CD4-positive, alpha-beta T cell treated with Interleukin-17A for 4 hours (primary cell): ENCODE measurements around the gene CERS5.
"Not testable (repeated sequence)": the region's sequence is repeated elsewhere in the genome, so short reads cannot be mapped to it uniquely, and the experiment has no call there.

Experiments used
- DNase-seq: peaks from one replicate; pipeline ENCODE4 v3.0.0-alpha.2; 2020; ENCODE audit warnings: mixed read lengths

The CERS5 gene

DNA sequence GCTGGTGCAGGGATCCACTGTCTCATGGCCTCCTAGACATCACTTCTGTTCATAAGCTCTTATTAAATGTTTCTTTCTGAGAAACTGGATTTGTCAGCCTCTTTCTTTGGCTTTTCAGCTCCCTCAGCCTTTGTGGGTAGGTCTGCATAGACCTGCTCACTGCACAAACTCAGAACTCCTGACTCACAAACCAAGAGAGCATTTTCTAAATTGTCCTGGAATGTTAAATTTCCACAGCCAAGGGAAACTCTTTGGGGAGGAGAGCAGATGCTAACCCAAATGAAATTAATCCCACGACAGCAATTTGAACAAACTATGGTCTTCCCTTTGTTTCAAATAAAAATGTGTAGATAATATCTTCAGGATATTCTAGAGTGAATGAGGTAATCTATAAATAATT is 19.5 kb upstream of the CERS5 start:
- no peak for DNase-seq

DNA sequence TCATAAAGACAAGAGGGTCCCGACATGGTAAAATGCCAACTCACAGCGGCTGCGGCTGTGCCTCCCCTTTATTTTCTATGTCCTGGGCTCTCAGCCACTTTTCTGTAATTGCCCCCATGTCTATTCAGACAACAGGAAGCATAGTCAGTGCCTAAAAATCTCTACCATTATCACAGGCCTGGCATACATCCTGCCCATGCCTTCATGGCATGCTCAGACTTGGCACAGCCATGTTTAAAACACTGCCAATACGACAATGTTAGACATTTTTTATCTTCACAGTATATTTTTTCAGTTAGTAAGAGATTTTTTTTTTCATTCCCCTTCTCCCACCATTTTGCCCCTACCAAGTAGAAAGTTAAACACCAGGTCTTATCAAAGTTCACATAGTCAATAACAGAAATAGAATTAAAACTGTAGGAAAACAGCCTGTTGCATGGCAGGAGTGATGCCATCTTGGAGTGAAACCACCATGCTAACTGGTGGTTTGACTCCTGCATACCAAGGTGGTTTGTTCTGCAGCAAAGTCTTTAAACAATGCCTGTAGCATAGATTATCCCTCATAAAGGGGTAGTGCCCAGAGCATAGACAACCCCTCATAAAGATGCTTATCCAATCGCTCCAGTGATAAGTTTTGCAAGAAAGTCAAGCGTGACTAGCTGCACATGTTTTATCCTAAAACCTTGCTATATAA is 18.9 kb upstream of the CERS5 start:
- DNase-seq: no peak

DNA sequence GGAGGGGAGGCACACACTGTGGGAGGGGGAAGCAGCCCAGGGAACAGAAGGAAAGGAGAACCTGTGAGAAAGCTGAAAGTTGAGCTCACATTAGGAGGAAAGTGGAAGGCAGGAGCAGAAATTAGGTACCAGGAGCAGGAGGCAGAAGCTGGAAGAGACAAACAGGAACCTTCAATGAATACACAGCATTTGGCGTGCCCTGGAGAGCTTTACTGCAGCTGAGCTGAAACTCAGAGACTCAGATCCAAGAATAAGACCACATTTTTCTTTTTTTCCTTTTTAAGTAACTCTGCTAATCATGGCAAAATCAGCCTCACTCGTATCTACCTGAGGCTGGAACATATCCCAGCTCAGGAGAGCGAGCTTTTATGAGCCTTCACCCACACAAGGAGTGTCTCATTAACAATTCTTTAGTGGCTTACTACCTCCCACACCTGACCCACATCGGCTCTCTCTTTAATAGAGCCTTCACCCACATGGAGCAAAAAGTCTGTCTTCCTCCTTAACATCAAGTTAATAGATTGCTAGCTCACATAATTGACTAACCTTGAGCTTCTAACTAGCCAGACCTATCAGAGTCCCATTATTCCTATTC is 18.2 kb upstream of the CERS5 start:
- DNase-seq: no peak

DNA sequence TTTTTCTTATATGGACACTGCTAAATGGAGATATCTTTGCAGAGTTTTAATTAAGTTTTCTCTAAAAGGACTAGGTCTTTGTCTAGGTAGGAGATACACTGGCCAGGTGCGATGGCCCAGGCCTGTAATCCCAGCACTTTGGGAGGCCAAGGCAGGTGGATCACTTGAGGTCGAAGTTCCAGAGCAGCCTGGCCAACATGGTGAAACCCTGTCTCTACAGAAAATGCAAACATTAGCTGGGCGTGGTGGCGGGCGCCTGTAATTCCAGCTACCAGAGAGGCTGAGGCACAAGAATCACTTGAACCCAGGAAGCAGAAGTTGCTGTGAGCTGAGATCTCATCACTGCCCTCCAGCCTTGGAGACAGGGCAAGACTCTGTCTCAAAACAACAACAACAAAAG is 17.1 kb upstream of the CERS5 start:
- no peak for DNase-seq

DNA sequence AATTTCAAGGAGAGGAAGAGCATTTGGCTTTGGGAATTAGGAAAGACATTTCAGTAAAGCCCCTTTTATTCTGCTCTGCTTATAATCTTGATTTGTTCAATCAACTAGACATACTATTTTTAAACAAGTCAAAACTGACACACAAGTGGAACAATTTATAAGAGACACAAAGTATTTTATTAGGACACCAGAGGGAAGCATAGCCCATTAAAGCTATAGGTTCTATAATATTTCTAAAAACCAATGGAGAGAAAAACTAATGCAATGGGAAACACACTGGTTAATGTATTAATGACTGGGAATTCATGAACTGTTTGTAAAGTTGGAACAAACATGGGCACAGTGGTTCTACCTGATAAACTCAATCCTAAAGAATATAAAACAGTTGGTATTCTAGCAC is 15.3 kb upstream of the CERS5 start:
- DNase-seq: no peak

DNA sequence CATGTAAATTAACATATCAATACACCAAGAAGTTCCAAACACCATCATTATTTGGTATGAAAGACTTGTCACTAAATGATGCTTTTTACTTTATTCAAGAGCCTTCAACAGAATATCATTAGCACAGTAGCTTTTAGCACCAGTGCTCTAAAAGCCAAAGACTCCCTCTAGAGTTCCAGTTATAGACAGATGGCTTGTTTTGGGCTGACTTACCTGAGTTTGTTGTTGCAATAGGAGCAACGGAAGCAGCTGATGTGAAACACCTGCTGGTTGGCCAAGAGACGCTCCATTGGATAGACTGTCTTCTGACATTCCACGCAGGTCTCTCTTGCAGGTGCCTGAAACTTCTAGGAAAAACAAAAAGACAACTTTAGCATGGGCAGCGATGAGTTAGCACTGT is 14.5 kb upstream of the CERS5 start:
- no peak for DNase-seq

DNA sequence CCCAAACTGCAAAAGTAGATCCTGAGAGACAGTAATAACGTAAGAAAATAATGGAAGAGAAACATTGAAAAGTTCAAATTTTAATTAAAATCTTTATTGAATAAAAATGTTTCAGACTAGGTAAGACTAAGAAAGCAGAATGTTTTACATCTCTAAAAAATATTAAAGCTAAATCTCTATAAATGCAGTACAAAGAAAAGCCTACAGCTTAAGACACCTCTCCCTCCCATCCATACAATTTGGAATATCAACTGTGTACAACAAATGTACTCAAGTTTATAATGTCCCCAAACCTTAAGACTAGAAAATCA is 8.5 kb upstream of the CERS5 start:
- DNase-seq: no peak

DNA sequence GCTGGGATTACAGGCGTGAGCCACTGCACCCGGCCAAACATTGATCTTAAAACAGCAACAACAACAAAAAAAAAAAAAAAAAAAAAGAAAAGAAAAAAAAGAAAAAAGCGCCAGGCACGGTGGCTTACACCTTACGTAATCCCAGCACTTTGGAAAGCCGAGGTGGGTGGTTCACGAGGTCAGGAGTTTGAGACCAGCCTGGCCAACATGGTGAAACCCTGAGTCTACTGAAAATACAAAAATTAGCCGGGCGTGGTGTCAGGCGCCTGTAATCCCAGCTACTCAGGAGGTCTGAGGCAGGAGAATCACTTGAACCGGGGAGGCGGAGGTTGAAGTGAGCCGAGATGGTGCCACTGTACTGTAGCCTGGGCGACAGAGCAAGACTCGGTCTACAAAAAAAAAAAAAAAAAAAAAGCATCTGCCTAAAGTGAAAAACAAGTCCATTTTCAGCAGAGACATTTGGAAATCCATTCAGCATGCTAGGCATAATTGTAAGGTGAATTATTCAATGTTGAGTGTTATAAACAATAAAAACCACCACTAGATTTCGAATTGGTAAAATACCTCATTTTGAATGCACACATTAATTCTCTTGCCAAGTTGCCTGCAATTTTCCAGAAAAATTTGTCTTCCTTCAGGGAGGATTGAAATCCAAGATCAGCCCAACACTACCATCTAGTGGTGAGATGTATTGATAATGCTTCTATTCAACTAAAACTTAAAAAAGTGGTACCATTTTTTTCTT is 8.0 kb upstream of the CERS5 start:
- DNase-seq: peak; percentile 33

DNA sequence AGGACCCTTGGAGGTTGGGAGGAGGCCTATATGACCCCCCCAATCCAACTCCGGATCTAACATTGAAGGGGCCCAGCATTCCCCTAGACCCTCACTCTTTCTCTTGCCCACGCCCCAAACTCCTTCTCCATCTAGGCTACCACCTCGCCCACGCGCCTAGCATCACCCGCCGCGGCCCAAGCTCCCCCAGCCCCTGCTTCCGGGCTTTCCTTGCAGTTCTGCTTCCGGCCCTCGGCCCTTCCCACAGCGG is 445 bp downstream of the CERS5 start:
- DNase-seq: no peak

DNA sequence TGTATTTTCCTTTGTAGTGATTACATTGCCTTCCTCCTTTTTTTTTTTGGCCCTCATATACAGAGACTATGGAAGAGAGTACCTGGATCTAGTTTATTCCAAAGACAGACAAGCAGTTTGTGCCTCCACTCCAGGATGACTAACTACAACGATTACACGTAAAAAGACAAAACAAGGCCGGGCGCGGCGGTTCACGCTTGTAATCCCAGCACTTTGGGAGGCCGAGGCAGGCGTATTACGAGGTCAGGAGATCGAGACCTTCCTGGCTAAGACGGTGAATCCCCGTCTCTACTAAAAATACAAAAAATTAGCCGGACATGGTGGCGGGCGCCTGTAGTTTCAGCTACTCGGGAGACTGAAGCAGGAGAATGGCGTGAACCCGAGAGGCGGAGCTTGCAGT is 2.2 kb downstream of the CERS5 start:
- no peak for DNase-seq

DNA sequence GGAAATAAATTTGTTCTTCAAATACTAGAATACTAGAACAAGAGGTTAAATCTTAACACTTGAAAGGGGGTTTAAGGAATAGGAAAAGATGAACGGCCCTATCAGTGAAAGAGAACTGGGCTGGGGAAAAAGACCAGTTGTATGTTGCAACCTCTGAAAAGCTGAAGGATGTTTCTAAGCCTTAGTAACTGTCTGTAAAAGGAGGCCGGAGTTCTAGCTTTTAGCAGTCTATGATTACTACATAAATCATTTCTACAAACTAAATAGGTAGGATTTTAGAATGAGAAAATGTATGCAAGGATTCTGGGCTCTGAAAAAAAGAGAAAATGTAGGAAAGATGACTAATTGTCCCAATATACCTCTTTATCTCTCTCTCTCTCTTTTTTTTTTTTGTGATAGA is 4.9 kb downstream of the CERS5 start:
- no peak for DNase-seq

DNA sequence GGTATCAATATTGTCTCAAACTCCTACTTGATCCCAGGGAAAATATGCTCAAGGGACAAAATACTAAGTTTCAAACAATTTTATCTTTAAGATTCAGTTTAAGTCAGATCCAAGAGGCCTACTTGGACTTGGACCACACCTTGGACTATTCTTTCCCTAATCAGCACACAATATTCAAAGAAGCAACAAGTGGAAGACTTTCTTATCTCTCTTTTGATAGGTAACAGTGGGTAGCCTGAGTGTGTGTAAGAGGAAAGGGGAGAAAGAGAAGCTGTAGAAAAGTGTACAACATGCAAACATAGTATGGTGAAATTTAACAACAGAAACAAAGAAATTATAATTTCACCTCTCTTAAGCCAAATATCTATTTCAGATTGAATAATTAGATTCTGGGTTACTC is 6.5 kb downstream of the CERS5 start:
- DNase-seq: no peak

DNA sequence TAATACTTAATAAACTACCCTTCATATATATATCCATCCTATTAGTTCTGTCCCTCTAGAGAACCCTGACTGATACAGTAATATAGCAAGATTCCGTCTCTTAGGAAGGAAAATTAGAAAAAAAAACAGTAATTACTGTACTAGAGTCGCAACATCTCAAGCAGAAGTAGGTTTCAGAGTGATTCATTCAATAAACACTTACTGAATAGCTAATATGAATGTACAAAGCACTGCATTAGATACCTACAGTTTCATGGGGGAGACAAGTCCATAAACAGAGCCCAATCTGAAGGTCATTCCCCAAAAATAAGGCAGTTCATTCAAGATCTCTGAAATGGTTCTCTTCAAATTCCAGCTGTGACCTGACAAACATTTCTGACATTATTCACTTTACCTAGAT is 9.9 kb downstream of the CERS5 start:
- DNase-seq: no peak

DNA sequence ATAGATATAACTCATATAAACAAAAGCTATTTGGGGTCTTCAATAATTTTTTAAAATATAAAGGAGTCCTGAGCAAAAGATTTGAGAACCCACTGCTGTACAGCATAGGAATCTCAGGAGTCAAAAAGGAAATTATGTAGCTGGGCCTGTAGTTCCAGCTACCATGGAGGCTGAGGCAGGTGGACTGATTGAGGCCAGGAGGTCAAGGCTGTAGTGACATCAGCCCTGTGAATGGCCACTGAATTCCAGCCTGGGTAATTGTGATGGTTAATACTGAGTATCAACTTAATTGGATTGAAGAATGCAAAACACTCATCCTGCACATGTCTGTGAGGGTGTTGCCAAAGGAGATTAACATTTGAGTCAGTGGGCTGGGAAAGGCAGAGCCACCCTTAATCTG is 10.5 kb downstream of the CERS5 start:
- DNase-seq: no peak

DNA sequence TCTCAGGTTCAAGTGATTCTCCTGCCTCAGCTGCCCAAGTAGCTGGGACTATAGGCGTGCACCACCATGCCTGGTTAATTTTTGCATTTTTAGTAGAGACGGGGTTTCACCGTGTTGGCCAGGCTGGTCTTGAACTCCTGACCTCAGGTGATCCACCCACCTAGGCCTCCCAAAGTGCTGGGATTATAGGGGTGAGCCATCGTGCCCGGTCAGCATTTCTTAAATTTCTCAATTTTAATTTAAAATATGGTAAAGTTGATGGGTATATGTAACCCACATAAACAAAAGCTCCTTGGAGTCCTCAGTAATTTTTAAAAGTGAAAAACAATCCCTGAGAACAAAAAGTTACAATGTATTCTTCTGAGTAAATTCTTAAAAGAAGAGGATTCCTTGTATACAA is 12.2 kb downstream of the CERS5 start:
- DNase-seq: not testable (repeated sequence)

DNA sequence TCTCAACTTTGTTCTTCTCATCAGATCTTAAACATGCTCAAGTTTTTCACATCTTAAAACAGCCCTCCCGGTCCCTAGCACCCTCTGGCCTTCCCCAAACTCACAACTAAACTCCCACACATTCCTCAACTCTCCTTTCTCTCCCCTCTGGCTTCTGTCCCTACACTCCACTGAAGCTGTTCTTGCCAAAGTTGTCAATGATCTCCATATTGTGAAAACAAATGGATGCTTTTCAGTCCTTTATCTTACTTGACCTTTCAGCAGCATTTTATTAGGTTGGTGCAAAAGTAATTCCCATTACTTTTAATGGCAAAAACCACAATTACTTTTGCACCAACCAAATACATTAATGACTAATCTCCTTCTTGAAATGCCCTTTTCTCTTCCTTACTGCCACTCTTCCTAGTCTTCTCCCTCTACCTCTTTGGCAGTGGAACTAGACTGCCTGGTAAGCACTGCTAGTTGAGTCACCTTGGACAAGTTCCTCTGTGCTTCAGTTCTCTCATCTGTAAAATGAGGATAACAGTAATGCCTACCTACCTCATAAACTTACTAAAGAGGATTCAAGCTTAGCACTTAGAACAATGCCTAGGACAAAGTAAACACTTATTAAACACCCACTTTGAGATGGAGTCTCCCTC is 16.0 kb downstream of the CERS5 start:
- DNase-seq: no peak

DNA sequence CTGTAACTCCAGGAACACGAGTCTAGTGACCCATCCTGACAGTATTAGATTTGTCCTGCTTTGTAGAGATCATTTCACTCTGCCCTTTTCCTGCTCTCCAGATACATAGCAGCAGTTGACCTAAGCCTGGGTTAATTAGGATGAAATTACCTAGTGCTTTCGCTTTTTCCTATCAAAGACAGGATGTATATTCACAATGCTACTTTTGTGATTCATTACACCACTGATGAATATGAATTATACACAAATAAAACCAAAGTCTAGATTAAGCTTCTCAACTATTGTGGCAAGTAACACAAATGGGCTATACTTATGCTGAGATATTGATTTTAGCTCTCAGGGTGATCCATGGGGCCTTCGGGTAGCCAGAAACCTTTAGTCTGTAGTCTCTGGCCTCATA is 17.9 kb downstream of the CERS5 start:
- no peak for DNase-seq

DNA sequence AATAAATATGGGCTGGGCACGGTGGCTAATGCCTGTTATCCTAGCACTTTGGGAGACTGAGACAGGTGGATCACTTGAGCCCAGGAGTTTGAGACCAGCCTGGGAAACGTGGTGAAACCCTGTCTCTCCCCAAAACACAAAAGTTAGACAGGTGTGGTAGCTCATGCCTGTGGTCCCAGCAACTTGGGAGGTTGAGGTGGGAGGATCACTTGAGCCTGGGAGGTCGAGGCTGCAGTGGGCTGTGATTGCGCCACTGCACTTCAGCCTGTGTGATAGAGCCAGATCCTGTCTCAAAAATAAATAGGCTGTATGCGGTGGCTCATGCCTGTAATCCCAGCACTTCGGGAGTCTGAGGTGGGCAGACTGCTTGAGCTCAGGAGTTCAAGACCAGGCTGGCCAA is 19.2 kb downstream of the CERS5 start:
- not testable (repeated sequence) for DNase-seq

DNA sequence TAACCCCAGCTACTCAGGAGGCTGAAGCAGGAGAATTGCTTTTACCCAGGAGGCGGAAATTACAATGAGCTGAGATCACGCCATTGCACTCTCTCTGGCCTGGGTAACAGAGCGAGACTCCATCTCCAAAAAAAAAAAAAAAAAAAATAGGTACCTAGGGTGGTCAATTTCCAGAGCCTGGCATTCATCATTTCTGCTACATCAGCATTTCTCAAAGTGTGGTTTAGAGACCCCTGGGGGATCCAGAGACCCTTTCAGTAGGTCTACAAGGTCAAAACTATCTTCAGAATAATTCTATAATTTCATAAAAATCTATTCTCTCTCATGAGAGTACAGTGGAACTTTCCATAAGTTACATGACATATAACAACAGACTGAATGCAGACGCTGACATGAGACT is 19.9 kb downstream of the CERS5 start:
- no peak for DNase-seq

DNA sequence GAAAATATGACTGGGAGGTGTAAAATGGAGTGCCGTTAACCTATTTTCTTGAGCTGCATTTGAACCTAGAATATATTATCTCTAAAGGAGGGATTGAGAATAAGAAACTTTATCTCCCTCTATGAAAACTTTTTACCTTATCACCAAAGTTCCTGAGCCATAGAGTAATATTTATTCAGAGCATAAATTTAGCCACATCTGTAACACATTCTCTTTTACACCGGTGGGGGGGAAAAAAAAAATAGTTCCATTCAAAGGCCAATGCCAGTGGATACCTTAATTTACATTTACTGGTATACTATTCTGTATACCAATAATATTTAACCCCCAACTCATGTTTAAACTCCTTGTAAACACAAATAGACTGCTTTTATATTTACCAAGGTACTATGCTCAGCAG is 21.7 kb downstream of the CERS5 start:
- DNase-seq: no peak

DNA sequence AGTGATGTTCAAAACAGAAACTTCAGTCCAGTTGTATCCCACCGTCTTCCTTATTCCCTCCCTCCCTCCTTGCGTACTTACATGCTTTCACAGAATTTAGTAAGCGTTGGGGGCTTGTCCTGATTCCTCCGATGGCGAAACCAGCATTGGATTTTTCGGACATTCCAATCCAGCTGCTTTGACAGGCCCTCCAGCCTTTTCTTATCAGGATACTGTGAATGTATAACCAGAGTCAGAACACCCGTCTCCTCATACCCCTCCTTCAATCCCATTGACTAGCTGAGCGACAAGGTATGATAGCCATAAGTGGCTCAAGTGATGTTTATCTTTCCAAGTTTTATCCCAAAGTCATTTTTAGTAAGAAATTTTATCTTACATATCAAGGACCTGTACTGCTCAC is 24.2 kb downstream of the CERS5 start:
- no peak for DNase-seq

DNA sequence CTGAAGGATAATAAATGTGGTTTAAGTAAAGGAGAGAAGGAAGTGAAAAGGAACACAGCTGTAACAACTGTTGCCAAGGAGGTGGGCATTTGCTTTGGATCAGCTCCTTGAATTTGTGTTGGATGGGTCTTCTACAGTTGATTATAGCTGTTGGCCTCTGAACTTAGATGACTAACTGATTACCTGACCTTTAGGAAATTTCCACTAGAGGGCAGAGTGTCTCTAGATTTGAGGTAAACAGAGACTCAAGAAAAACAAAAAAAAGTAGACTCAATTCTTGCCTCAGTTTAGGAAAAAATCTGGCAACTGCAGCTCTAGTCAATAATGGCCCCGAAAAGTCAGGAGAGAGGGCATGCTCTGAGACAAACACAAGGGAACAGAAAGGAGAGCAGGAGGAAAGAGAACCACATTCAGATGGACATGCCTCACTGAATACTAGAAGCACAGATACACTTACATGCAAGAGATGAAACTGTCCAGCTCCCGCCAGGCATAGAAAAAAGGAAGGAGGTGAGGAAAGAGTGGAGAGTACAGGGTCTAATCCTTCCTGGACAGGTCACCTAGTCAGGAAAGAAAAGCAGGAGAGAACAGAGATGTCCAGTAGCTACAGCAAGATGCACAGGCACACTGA is 34.5 kb downstream of the CERS5 start:
- DNase-seq: no peak

DNA sequence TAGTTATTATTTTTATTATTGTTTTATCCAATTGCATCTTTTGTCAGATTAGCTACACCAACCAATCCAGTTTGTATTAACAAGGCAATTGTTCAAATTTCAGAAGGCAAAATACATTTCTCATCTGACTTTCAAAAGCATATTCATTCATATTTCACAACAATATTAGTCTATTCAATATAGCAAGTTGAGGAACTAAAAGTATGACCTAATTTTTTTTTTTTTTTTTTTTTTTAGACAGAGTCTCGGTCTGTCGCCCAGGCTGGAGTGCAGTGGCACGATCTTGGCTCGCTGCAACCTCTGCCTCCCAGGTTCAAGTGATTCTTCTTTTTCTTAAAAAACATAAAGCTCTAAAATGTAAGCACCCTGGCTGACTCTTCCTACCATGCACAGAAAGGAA is 37.9 kb downstream of the CERS5 start:
- DNase-seq: no peak

DNA sequence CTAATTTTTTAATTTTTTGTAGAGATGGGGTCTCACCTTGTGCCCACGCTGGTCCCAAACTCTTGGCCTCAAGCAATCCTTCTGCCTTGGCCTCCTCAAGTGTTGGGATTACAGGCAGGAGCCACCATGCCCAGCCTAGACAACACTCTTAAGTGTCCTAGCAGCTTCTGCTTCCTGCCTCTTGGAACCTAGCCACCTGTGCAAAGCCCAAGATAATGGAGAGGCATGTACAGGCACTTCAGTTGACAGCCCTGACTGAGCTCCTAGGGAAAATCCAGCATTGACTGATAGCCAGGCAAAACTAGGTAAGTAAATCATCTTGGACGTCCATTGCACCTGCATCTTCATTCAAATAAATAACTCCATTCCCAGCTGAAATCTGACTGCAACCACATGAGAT is 39.6 kb downstream of the CERS5 start:
- DNase-seq: no peak
